MM.1S (cell line): ENCODE results near the gene GTF3C5.

Source experiments
- DNase-seq: peaks from one replicate; pipeline ENCODE4 v3.0.0-alpha.2; 2015
- H2AFZ ChIP-seq: fragments of 300-600 bp; sonication (generic); 2 replicates; pipeline ENCODE4 v1.6.0; 2016; ENCODE audit warnings: antibody characterized with exemption, low read length
- H3F3A ChIP-seq: fragments of 300-600 bp; sonication (generic); 2 replicates; pipeline ENCODE4 v1.6.1; 2016; ENCODE audit warnings: mild to moderate bottlenecking, antibody characterized with exemption, low read length, moderate library complexity, mixed read lengths; ENCODE audit not compliant: insufficient read depth
- H3K27ac ChIP-seq: fragments of 300-600 bp; sonication (generic); 2 replicates; pipeline ENCODE4 v1.5.1; 2016; ENCODE audit warnings: mild to moderate bottlenecking, low read length
- H3K27me3 ChIP-seq: fragments of 300-600 bp; sonication (generic); replicated peaks from 2 replicates; pipeline ENCODE4 v1.6.0; 2016; ENCODE audit warnings: low read length; ENCODE audit not compliant: insufficient read depth
- H3K36me3 ChIP-seq: fragments of 300-600 bp; sonication (generic); replicated peaks from 2 replicates; pipeline ENCODE4 v1.6.1; 2016; ENCODE audit warnings: mild to moderate bottlenecking, low read length, mixed read lengths; ENCODE audit not compliant: insufficient read depth
- H3K4me1 ChIP-seq: fragments of 300-600 bp; sonication (generic); 2 replicates; pipeline ENCODE4 v1.6.1; 2016; ENCODE audit warnings: low read length, mixed read lengths
- H3K4me2 ChIP-seq: fragments of 300-600 bp; sonication (generic); 2 replicates; pipeline ENCODE4 v1.6.0; 2016; ENCODE audit warnings: low read depth, low read length
- H3K4me3 ChIP-seq: fragments of 300-600 bp; sonication (generic); 2 replicates; pipeline ENCODE4 v1.5.1; 2016; ENCODE audit warnings: low read length, mixed read lengths
- H3K79me2 ChIP-seq: fragments of 300-600 bp; sonication (generic); 2 replicates; pipeline ENCODE4 v1.6.1; 2016; ENCODE audit warnings: mixed run types, low read length, mixed read lengths
- H3K9ac ChIP-seq: fragments of 300-600 bp; sonication (generic); 2 replicates; pipeline ENCODE4 v1.6.1; 2016; ENCODE audit warnings: low read length, mixed read lengths
- H3K9me2 ChIP-seq: fragments of 300-600 bp; sonication (generic); replicated peaks from 2 replicates; pipeline ENCODE4 v1.6.1; 2016; ENCODE audit warnings: mild to moderate bottlenecking, low read length, mixed read lengths; ENCODE audit not compliant: insufficient read depth
- H3K9me3 ChIP-seq: fragments of 300-600 bp; sonication (generic); replicated peaks from 2 replicates; pipeline ENCODE4 v1.6.1; 2016; ENCODE audit warnings: mild to moderate bottlenecking, low read length, mixed read lengths; ENCODE audit not compliant: insufficient read depth
- H4K20me1 ChIP-seq: fragments of 300-600 bp; sonication (generic); 2 replicates; pipeline ENCODE4 v1.6.1; 2016; ENCODE audit warnings: mild to moderate bottlenecking, low read length, moderate library complexity, mixed read lengths; ENCODE audit not compliant: insufficient read depth
- CTCF ChIP-seq: fragments of 300-600 bp; sonication (generic); IDR thresholded peaks from 2 replicates; pipeline ENCODE4 v1.5.1; 2016; ENCODE audit warnings: antibody characterized with exemption, low read length, mixed read lengths
- EZH2 ChIP-seq: fragments of 300-600 bp; sonication (generic); optimal IDR thresholded peaks from 2 replicates; pipeline ENCODE3; 2017; ENCODE audit warnings: low read depth, mild to moderate bottlenecking, antibody characterized with exemption, low read length, mixed read lengths
- EZH2phosphoT487 ChIP-seq: fragments of 300-600 bp; sonication (generic); IDR thresholded peaks from 2 replicates; pipeline ENCODE4 v1.6.1; 2018; ENCODE audit warnings: antibody characterized with exemption, low read length

Gene GTF3C5

GRCh38 chr9:133105461-133105770, 74.6 kb downstream of the GTF3C5 start:
- Histone ChIP-seq H3K79me2 (no peaks in the 10 kb centered on the region), H3K36me3 (no peaks in the 10 kb centered on the region), H3K4me2 (no peak overlapping the region), H3F3A (no peaks in the 10 kb centered on the region), H3K27ac (no peak overlapping the region), H3K9ac (no peak overlapping the region), H2AFZ (no peak overlapping the region), H3K9me3 (no peaks in the 10 kb centered on the region), H3K27me3 (no peaks in the 10 kb centered on the region), H3K4me3 (no peak overlapping the region), H3K9me2 (no peaks in the 10 kb centered on the region), H3K4me1 (no peaks in the 10 kb centered on the region), H4K20me1 (no peaks in the 10 kb centered on the region)
- TF ChIP-seq EZH2phosphoT487 = no peak
- no peak for TF ChIP-seq EZH2
- TF ChIP-seq CTCF = no peak
- DNase-seq = no peak

- Histone ChIP-seq H3K79me2 (no peaks in the 10 kb centered on the region), H3K4me2 (no peak overlapping the region), H3K4me3 (no peak overlapping the region), H3K9me2 (no peaks in the 10 kb centered on the region), H3K9me3 (no peaks in the 10 kb centered on the region), H3F3A (no peaks in the 10 kb centered on the region), H4K20me1 (no peaks in the 10 kb centered on the region), H3K27me3 (no peaks in the 10 kb centered on the region), H3K36me3 (no peaks in the 10 kb centered on the region), H3K9ac (no peak overlapping the region), H3K4me1 (no peaks in the 10 kb centered on the region), H2AFZ (no peak overlapping the region), H3K27ac (no peak overlapping the region)
- TF ChIP-seq EZH2 (no peak), EZH2phosphoT487 (no peak), CTCF (no peak)
- no peak for DNase-seq
Observed at GRCh38 chr9:133106511-133107244, 75.9 kb downstream of the GTF3C5 start.

GRCh38 chr9:133107245-133107722, 76.5 kb downstream of the GTF3C5 start:
- Histone ChIP-seq H3K4me3 (no peak overlapping the region), H4K20me1 (no peaks in the 10 kb centered on the region), H3K9me3 (no peaks in the 10 kb centered on the region), H3K9me2 (no peaks in the 10 kb centered on the region), H3K27ac (no peak overlapping the region), H3F3A (no peaks in the 10 kb centered on the region), H3K4me1 (no peaks in the 10 kb centered on the region), H3K79me2 (no peaks in the 10 kb centered on the region), H3K4me2 (no peak overlapping the region), H3K36me3 (no peaks in the 10 kb centered on the region), H3K9ac (no peak overlapping the region), H2AFZ (no peak overlapping the region), H3K27me3 (no peaks in the 10 kb centered on the region)
- TF ChIP-seq CTCF (no peak), EZH2 (no peak), EZH2phosphoT487 (no peak)
- no peak for DNase-seq
